GM12878 (cell line): Measurements from ENCODE around the gene AAR2. TPM values are rescaled to one million over a fixed set of nuclear protein-coding genes. Genes with fewer than 3 reads are reported as not detected.

Experiments
- ATAC-seq: fragments of 200-7000 bp; cut with Tn5 transposase; 3 replicates; pipeline ENCODE4 v1.9.1; 2020; ENCODE audit warnings: mild to moderate bottlenecking, moderate library complexity
- BruUV-seq: library from RNA; stranded (reverse); fragments of 400-500 nt; replicated peaks from 2 replicates; lab custom pipeline; 2021; lab: Mats Ljungman, UMichigan
- CTCF ChIA-PET: fragments of 300-600 bp; sonication (Branson Sonifier 250); formaldehyde crosslinking; extraction: SDS; loops from one replicate; lab custom pipeline; 2021; ENCODE audit warnings: inconsistent platforms; lab: Yijun Ruan, JAX
- POLR2A ChIA-PET: fragments of 350-600 bp; formaldehyde crosslinking; extraction: SDS; loops from one replicate; lab custom pipeline; 2021; ENCODE audit warnings: inconsistent platforms; lab: Charles Lee
- RAD21 ChIA-PET: fragments of 300-600 bp; sonication (Branson Sonifier 250); formaldehyde crosslinking; loops from one replicate; lab custom pipeline; 2023; ENCODE audit warnings: antibody characterized with exemption; ENCODE audit not compliant: unreplicated experiment; lab: Charles Lee
- SMC1A ChIA-PET: fragments of 300-600 bp; sonication (Branson Sonifier 250); formaldehyde crosslinking; loops from one replicate; lab custom pipeline; 2023; ENCODE audit not compliant: unreplicated experiment, uncharacterized antibody; lab: Charles Lee
- DNase-seq: peaks from one replicate; pipeline ENCODE4 v3.0.0-alpha.2; 2011; ENCODE audit warnings: low read depth, low spot score
- FAIRE-seq: peaks from 3 replicates; lab custom pipeline; 2011; peaks lifted over from hg19 to GRCh38; lab: Jason Lieb, UNC
- H2AFZ ChIP-seq: 2 replicates; pipeline ENCODE4 v1.6.0; 2011; ENCODE audit warnings: low read depth, low read length, control low read depth; ENCODE audit not compliant: control insufficient read depth
- H3K27ac ChIP-seq: 2 replicates; pipeline ENCODE4 v1.5.1; 2011; ENCODE audit warnings: control low read depth; ENCODE audit not compliant: control insufficient read depth, insufficient read depth
- H3K27me3 ChIP-seq, 2 experiments: replicated peaks in 1 of 2; 2 replicates each; pipeline versions ENCODE4 v1.6.0 to v1.6.1; 2011; ENCODE audit warnings: low read length in 1 of 2; ENCODE audit not compliant: control insufficient read depth in 2 of 2, insufficient read depth in 2 of 2
- H3K36me3 ChIP-seq, 2 experiments: 2 replicates each; pipeline ENCODE4 v1.5.1; 2011; ENCODE audit warnings: low read length in 1 of 2; ENCODE audit not compliant: control insufficient read depth in 2 of 2, insufficient read depth in 2 of 2
- H3K4me1 ChIP-seq: 2 replicates; pipeline ENCODE4 v1.6.1; 2011; ENCODE audit warnings: mild to moderate bottlenecking, low read length, moderate library complexity, mixed read lengths; ENCODE audit not compliant: control insufficient read depth, insufficient read depth
- H3K4me2 ChIP-seq: 2 replicates; pipeline ENCODE4 v1.6.0; 2011; ENCODE audit warnings: control low read depth; ENCODE audit not compliant: control insufficient read depth, insufficient read depth
- H3K4me3 ChIP-seq: fragments of 200-600 bp; sonication (generic); 2 replicates; pipeline ENCODE4 v1.5.1; 2016
- H3K79me2 ChIP-seq: 2 replicates; pipeline ENCODE4 v1.6.0; 2011; ENCODE audit warnings: low read length; ENCODE audit not compliant: control insufficient read depth, insufficient read depth
- H3K9ac ChIP-seq: 2 replicates; pipeline ENCODE4 v1.8.0; 2011; ENCODE audit warnings: low read length, control low read depth, mixed read lengths; ENCODE audit not compliant: control insufficient read depth, insufficient read depth
- H3K9me3 ChIP-seq: replicated peaks from 3 replicates; pipeline ENCODE4 v1.5.1; 2011; ENCODE audit warnings: mild to moderate bottlenecking, low read length; ENCODE audit not compliant: control insufficient read depth, insufficient read depth
- H4K20me1 ChIP-seq: 2 replicates; pipeline ENCODE4 v1.6.0; 2011; ENCODE audit not compliant: control insufficient read depth, insufficient read depth
- CREB1 ChIP-seq: IDR thresholded peaks from 2 replicates; pipeline ENCODE4 v1.6.1; 2012; ENCODE audit warnings: low read depth, mild to moderate bottlenecking, inconsistent platforms
- EED ChIP-seq: sonication (generic); IDR thresholded peaks from 2 replicates; pipeline ENCODE4 v1.6.1; 2016; ENCODE audit warnings: antibody characterized with exemption, low read depth
- ETV6 ChIP-seq, 2 experiments: fragments of 450-650 bp in 1 of 2; IDR thresholded peaks in 1 of 2; conservative IDR thresholded peaks in 1 of 2; 2 replicates each; pipeline ENCODE4 v1.6.1; 2014; ENCODE audit warnings: antibody characterized with exemption in 1 of 2, borderline replicate concordance in 1 of 2, low read depth in 1 of 2, mild to moderate bottlenecking in 1 of 2, moderate library complexity in 1 of 2
- FOXK2 ChIP-seq: fragments of 450-650 bp; IDR thresholded peaks from 2 replicates; pipeline ENCODE4 v1.6.1; 2017; ENCODE audit warnings: mild to moderate bottlenecking, moderate library complexity
- HDAC6 ChIP-seq: fragments of 200-600 bp; sonication (generic); IDR thresholded peaks from one replicate; pipeline ENCODE4 v1.8.0; 2017; ENCODE audit warnings: antibody characterized with exemption; ENCODE audit not compliant: unreplicated experiment
- IKZF1 ChIP-seq: fragments of 450-650 bp; conservative IDR thresholded peaks from 2 replicates; pipeline ENCODE4 v1.6.1; 2017; ENCODE audit warnings: antibody characterized with exemption, mild to moderate bottlenecking
- JUND ChIP-seq: IDR thresholded peaks from 2 replicates; pipeline ENCODE4 v1.6.1; 2012; ENCODE audit warnings: low read depth, mild to moderate bottlenecking, low read length, improper control_type of control experiment, moderate library complexity
- KLF5 ChIP-seq: fragments of 450-650 bp; IDR thresholded peaks from 2 replicates; pipeline ENCODE4 v1.6.1; 2014; ENCODE audit warnings: mild to moderate bottlenecking; ENCODE audit not compliant: partially characterized antibody
- MTA2 ChIP-seq: fragments of 450-650 bp; IDR thresholded peaks from 2 replicates; pipeline ENCODE4 v1.6.1; 2016; ENCODE audit warnings: low read depth, mild to moderate bottlenecking, moderate library complexity
- MYB ChIP-seq: fragments of 150-350 bp; IDR thresholded peaks from 2 replicates; pipeline ENCODE4 v1.6.1; 2014; ENCODE audit warnings: mild to moderate bottlenecking, low read depth, low read length, borderline replicate concordance
- MYC ChIP-seq: IDR thresholded peaks from 2 replicates; pipeline ENCODE4 v1.6.1; 2011; ENCODE audit warnings: mild to moderate bottlenecking, low read length, moderate library complexity, inconsistent platforms; ENCODE audit not compliant: insufficient read depth, insufficient replicate concordance, insufficient read length, severe bottlenecking
- NR2F1 ChIP-seq: fragments of 450-650 bp; conservative IDR thresholded peaks from 2 replicates; pipeline ENCODE4 v1.6.1; 2017; ENCODE audit warnings: mild to moderate bottlenecking
- NRF1 ChIP-seq: conservative IDR thresholded peaks from 2 replicates; pipeline ENCODE4 v1.6.1; 2011; ENCODE audit warnings: mild to moderate bottlenecking, low read depth, low read length, improper control_type of control experiment
- POU2F2 ChIP-seq: IDR thresholded peaks from 3 replicates; pipeline ENCODE4 v1.6.1; 2011; ENCODE audit warnings: low read depth, mild to moderate bottlenecking, low read length, borderline replicate concordance
- RAD51 ChIP-seq: fragments of 450-650 bp; IDR thresholded peaks from 2 replicates; pipeline ENCODE4 v1.6.1; 2016; ENCODE audit warnings: moderate library complexity, mild to moderate bottlenecking, inconsistent platforms
- STAT1 ChIP-seq: fragments of 450-650 bp; conservative IDR thresholded peaks from 2 replicates; pipeline ENCODE4 v1.6.1; 2014; ENCODE audit warnings: antibody characterized with exemption, mild to moderate bottlenecking
- WGBS: methylation state at CpG from one replicate; pipeline ENCODE4 v1.1.6; 2016; ENCODE audit warnings: low lambda C conversion rate; ENCODE audit not compliant: insufficient replicate concordance, insufficient coverage; ENCODE audit errors: missing lambda C conversion rate; 5-methylcytosine and 5-hydroxymethylcytosine counted together
- in situ Hi-C: fragments of 300-500 bp; cut with MboI; formaldehyde crosslinking; loops from 9 replicates; pipeline ENCODE4 v1.14.3; 2018; ENCODE audit warnings: mixed read lengths
- intact Hi-C: fragments of 100-400 bp; cut with micrococcal nuclease; formaldehyde crosslinking; loops from one replicate; pipeline ENCODE4 v1.14.2; 2022; ENCODE audit not compliant: unreplicated experiment
- polyA plus RNA-seq, 11 experiments: library from polyadenylated mRNA; depleted of rRNA in 4 of 11; unstranded in 6 of 11; stranded (reverse) in 5 of 11; fragments of >200 nt; fragmentation: Nextera tagmentation in 4 of 11; fragmentation: Illumina TruSeq in 1 of 11; extraction: Ambion mirVana in 4 of 11; extraction: Trizol in 1 of 11; gene quantifications; 1 replicate in 1 of 11; 2 replicates in 10 of 11; pipeline versions ENCODE4 v1.2.1 to v1.2.3, GENCODE V29; 2011 to 2016; ENCODE audit warnings: inconsistent platforms in 2 of 11, missing spikeins in 2 of 11, low read depth in 1 of 11
- total RNA-seq, 4 experiments: library from RNA; depleted of rRNA in 3 of 4; stranded (reverse); fragments of >200 nt in 3 of 4; fragmentation: Illumina TruSeq in 1 of 4; extraction: Trizol in 1 of 4; gene quantifications; 2 replicates each; pipeline versions ENCODE4 v1.2.1 to v1.2.3, GENCODE V29; 2013 to 2021
- TF ChIP-seq, protein P1 (sequence below): IDR thresholded peaks from 2 replicates; pipeline ENCODE4 v1.6.1; 2011; ENCODE audit warnings: borderline replicate concordance, low read depth, mild to moderate bottlenecking, moderate library complexity, mixed read lengths, low read length; ENCODE audit not compliant: insufficient read depth; ENCODE audit errors: extremely low read length
- TF ChIP-seq, protein P2 (sequence below): fragments of 450-650 bp; IDR thresholded peaks from 2 replicates; pipeline ENCODE4 v1.6.1; 2014; ENCODE audit warnings: mild to moderate bottlenecking
- TF ChIP-seq, protein P3 (sequence below): IDR thresholded peaks from 2 replicates; pipeline ENCODE4 v1.6.1; 2011; ENCODE audit warnings: mild to moderate bottlenecking, low read depth, low read length, moderate library complexity; ENCODE audit not compliant: insufficient replicate concordance
- TF ChIP-seq, protein P4 (sequence below): fragments of 450-650 bp; IDR thresholded peaks from 2 replicates; pipeline ENCODE4 v1.6.1; 2017; ENCODE audit warnings: borderline replicate concordance

AAR2 gene
- total and polyA plus RNA-seq, 10 of the 15 experiments (the other 5 are each of a cell fraction or from before 2014, with no cell fraction given): 6.5 to 41.7 (median 30.3) TPM

DNA sequence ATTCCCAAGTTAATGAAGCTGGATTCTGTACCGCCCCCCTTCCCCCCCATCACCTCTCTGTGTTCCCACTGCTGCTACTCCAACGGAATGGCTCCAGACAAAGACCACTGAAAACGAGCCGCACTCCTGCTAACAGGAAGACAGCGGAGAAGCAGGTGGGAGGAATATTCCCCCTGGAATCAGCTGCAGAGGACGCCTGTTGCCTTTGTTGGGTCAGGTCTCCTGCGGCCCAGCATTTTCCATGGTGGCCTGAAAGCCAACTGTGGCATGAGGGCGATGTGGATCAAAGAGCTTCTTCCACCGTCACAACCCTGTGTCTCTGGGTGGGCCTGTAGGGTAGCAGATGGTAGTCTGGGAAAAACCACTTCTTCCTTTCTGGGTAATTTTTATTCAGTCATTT lies 16.8 kb downstream of the AAR2 start (continued):
- no peak for TF ChIP-seq JUND
- TF ChIP-seq EED: no peak
- TF ChIP-seq, all 136 proteins: peak for 0

DNA sequence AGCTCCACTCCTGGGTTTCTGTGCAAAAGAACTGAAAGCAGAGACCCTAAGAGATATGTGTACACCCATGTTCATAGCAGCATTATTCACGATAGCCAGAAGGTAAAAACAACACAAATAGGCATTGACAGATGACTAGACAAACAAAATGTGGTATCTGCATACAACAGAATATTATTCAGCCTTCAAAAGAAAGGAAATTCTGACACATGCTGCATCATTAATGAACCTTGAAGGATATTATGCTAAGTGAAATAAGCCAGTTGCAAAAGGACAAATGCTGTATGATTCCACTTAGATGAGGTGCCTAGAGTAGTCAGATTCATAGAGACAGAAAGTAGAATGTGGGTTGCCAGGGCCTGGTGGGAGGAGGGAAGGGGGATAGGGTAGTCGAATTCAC lies 17.8 kb downstream of the AAR2 start:
- WGBS: 3% methylated on average over 2 of the region's 2 CpGs
- no peaks in the 10 kb centered on the region for H3K9me3 ChIP-seq
- H3K27me3 ChIP-seq: no peaks in the 10 kb centered on the region
- H3K27ac ChIP-seq: no peak overlapping the region
- ChIA-PET RAD21 (no interaction called here), CTCF (no interaction called here), SMC1A (no interaction called here), POLR2A (no interaction called here)
- BruUV-seq: no TSS peak
- in situ Hi-C loops: no loop called here
- H3K4me3 ChIP-seq: no peak overlapping the region
- H2AFZ ChIP-seq: no peak overlapping the region
- no peak overlapping the region for H3K4me2 ChIP-seq
- no peaks in the 10 kb centered on the region; the same call in 1 of the 2 replicates for H3K79me2 ChIP-seq
- ATAC-seq (no peak), DNase-seq (no peak), FAIRE-seq (no peak)
- H3K9ac ChIP-seq: no peak overlapping the region
- H3K4me1 ChIP-seq: no peaks in the 10 kb centered on the region
- H4K20me1 ChIP-seq: no peaks in the 10 kb centered on the region
- intact Hi-C loops: no loop called here
- H3K36me3 ChIP-seq: peaks cover 13 to 19% of the 10 kb centered on the region in 2 experiments
- TF ChIP-seq MYB: no peak
- TF ChIP-seq MTA2: no peak
- TF ChIP-seq, protein P1, sequence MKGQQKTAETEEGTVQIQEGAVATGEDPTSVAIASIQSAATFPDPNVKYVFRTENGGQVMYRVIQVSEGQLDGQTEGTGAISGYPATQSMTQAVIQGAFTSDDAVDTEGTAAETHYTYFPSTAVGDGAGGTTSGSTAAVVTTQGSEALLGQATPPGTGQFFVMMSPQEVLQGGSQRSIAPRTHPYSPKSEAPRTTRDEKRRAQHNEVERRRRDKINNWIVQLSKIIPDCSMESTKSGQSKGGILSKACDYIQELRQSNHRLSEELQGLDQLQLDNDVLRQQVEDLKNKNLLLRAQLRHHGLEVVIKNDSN: no peak
- no peak for TF ChIP-seq STAT1
- no peak for TF ChIP-seq NR2F1
- no peak for TF ChIP-seq NRF1
- no peak for TF ChIP-seq KLF5
- TF ChIP-seq MYC: no peak
- TF ChIP-seq HDAC6: no peak
- no peak for TF ChIP-seq ETV6 (conservative IDR thresholded peaks at IDR 0.05 in 1 of 2, IDR thresholded peaks at IDR 0.05 in 1 of 2; ENCODE audit: borderline replicate concordance in 1 of 2, low read depth in 1 of 2)
- TF ChIP-seq RAD51: no peak
- no peak for TF ChIP-seq FOXK2
- TF ChIP-seq, protein P2, sequence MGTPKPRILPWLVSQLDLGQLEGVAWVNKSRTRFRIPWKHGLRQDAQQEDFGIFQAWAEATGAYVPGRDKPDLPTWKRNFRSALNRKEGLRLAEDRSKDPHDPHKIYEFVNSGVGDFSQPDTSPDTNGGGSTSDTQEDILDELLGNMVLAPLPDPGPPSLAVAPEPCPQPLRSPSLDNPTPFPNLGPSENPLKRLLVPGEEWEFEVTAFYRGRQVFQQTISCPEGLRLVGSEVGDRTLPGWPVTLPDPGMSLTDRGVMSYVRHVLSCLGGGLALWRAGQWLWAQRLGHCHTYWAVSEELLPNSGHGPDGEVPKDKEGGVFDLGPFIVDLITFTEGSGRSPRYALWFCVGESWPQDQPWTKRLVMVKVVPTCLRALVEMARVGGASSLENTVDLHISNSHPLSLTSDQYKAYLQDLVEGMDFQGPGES: no peak
- TF ChIP-seq, protein P3, sequence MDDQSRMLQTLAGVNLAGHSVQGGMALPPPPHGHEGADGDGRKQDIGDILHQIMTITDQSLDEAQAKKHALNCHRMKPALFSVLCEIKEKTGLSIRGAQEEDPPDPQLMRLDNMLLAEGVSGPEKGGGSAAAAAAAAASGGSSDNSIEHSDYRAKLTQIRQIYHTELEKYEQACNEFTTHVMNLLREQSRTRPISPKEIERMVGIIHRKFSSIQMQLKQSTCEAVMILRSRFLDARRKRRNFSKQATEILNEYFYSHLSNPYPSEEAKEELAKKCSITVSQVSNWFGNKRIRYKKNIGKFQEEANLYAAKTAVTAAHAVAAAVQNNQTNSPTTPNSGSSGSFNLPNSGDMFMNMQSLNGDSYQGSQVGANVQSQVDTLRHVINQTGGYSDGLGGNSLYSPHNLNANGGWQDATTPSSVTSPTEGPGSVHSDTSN: no peak
- TF ChIP-seq, protein P4, sequence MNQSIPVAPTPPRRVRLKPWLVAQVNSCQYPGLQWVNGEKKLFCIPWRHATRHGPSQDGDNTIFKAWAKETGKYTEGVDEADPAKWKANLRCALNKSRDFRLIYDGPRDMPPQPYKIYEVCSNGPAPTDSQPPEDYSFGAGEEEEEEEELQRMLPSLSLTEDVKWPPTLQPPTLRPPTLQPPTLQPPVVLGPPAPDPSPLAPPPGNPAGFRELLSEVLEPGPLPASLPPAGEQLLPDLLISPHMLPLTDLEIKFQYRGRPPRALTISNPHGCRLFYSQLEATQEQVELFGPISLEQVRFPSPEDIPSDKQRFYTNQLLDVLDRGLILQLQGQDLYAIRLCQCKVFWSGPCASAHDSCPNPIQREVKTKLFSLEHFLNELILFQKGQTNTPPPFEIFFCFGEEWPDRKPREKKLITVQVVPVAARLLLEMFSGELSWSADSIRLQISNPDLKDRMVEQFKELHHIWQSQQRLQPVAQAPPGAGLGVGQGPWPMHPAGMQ: no peak
- TF ChIP-seq POU2F2: no peak
- TF ChIP-seq CREB1: no peak
- TF ChIP-seq IKZF1: no peak
